Measurements from ENCODE around the gene GPR25.

GRCh38 chr1:200897259-200897658 lies 24.5 kb downstream of the GPR25 start:
- TF ChIP-seq CTCF (conservative IDR thresholded peaks at IDR 0.05 in 1 of 2, IDR thresholded peaks at IDR 0.05 in 1 of 2; ENCODE audit: extremely low read depth in 1 of 2, insufficient read depth in 1 of 2, low read depth in 1 of 2, low read length in 2 of 2) (no peak), EZH2 (IDR thresholded peaks at IDR 0.05; ENCODE audit: borderline replicate concordance, low read length) (no peak)

Data from mammary epithelial cell (primary cell).